KMS-11 (cell line): ENCODE results near the gene SLC35G1.
A peak's percentile ranks its signal among the peaks of the same experiment; 100 is the strongest.

Source experiments
- H2AFZ ChIP-seq: fragments of 200-600 bp; sonication (generic); 2 replicates; pipeline ENCODE4 v1.6.1; 2016; ENCODE audit warnings: antibody characterized with exemption, mixed run types, low read depth
- H3K27ac ChIP-seq: fragments of 200-600 bp; sonication (generic); 2 replicates; pipeline ENCODE4 v1.6.1; 2016; ENCODE audit warnings: mild to moderate bottlenecking, mixed run types
- H3K27me3 ChIP-seq: fragments of 200-600 bp; sonication (generic); 2 replicates; pipeline ENCODE4 v1.6.1; 2017; ENCODE audit warnings: mild to moderate bottlenecking, low read depth, mixed run types, moderate library complexity; ENCODE audit not compliant: insufficient read depth
- H3K36me3 ChIP-seq: fragments of 200-600 bp; sonication (generic); 2 replicates; pipeline ENCODE4 v1.6.1; 2017; ENCODE audit warnings: mild to moderate bottlenecking, mixed run types; ENCODE audit not compliant: insufficient read depth
- H3K4me1 ChIP-seq: fragments of 200-600 bp; sonication (generic); 2 replicates; pipeline ENCODE4 v1.6.1; 2016; ENCODE audit warnings: mild to moderate bottlenecking, low read depth, mixed run types; ENCODE audit not compliant: poor library complexity, severe bottlenecking
- H3K4me2 ChIP-seq: fragments of 200-600 bp; sonication (generic); 2 replicates; pipeline ENCODE4 v1.7.0; 2016; ENCODE audit warnings: mild to moderate bottlenecking, mixed run types
- H3K4me3 ChIP-seq: fragments of 200-600 bp; sonication (generic); IDR thresholded peaks from 2 replicates; pipeline ENCODE4 v1.6.1; 2017; ENCODE audit warnings: low read depth, low read length, mixed read lengths; ENCODE audit not compliant: insufficient read depth
- H3K79me2 ChIP-seq: fragments of 200-600 bp; sonication (generic); 2 replicates; pipeline ENCODE4 v1.6.1; 2016; ENCODE audit warnings: low read depth, mixed run types; ENCODE audit not compliant: insufficient read depth
- H3K9ac ChIP-seq: fragments of 200-600 bp; sonication (generic); 2 replicates; pipeline ENCODE4 v1.6.1; 2016; ENCODE audit warnings: mild to moderate bottlenecking, mixed run types
- H4K20me1 ChIP-seq: fragments of 200-600 bp; sonication (generic); 2 replicates; pipeline ENCODE4 v1.6.1; 2016; ENCODE audit warnings: mild to moderate bottlenecking, mixed run types; ENCODE audit not compliant: insufficient read depth
- TF ChIP-seq, protein P1 (sequence below): fragments of 200-600 bp; sonication (generic); conservative IDR thresholded peaks from 2 replicates; pipeline ENCODE4 v1.6.1; 2017; ENCODE audit warnings: low read depth, mild to moderate bottlenecking, antibody characterized with exemption, low read length, moderate library complexity, mixed read lengths

Gene SLC35G1

GRCh38 chr10:93859049-93859655 lies 34.6 kb upstream of the SLC35G1 start:
- H3K4me3 ChIP-seq = no peak overlapping the region

DNA sequence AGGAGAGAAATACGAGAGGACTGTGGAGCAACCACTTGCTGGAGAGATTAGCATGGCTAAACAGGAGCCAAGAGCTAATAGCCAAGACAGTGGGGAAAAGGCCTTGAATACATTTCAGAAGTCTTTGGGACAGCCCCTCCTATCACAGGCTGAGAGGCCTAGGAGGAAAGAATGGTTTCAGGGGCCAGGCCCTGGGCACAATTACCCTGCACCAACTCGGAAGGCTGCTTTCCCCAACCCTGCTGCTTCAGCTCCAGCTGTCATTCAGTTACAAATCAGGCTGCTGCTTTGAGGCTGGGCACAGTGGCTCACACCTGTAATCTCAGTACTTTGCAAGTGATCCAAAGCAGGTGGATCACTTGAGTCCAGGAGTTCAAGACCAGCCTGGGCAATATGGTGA lies 32.0 kb upstream of the SLC35G1 start:
- Histone ChIP-seq H3K4me2 (no peak overlapping the region), H3K4me3 (no peak overlapping the region), H3K27ac (no peak overlapping the region), H3K4me1 (no peaks in the 10 kb centered on the region), H3K79me2 (no peaks in the 10 kb centered on the region), H3K36me3 (no peaks in the 10 kb centered on the region), H2AFZ (no peak overlapping the region), H3K9ac (no peak overlapping the region), H4K20me1 (no peaks in the 10 kb centered on the region), H3K27me3 (no peaks in the 10 kb centered on the region)
- TF ChIP-seq, protein P1, sequence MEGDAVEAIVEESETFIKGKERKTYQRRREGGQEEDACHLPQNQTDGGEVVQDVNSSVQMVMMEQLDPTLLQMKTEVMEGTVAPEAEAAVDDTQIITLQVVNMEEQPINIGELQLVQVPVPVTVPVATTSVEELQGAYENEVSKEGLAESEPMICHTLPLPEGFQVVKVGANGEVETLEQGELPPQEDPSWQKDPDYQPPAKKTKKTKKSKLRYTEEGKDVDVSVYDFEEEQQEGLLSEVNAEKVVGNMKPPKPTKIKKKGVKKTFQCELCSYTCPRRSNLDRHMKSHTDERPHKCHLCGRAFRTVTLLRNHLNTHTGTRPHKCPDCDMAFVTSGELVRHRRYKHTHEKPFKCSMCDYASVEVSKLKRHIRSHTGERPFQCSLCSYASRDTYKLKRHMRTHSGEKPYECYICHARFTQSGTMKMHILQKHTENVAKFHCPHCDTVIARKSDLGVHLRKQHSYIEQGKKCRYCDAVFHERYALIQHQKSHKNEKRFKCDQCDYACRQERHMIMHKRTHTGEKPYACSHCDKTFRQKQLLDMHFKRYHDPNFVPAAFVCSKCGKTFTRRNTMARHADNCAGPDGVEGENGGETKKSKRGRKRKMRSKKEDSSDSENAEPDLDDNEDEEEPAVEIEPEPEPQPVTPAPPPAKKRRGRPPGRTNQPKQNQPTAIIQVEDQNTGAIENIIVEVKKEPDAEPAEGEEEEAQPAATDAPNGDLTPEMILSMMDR = no peak

More at GRCh38 chr10:93859049-93859655, 34.6 kb upstream of the SLC35G1 start:
- Histone ChIP-seq H3K4me1 (no peaks in the 10 kb centered on the region), H3K27me3 (no peaks in the 10 kb centered on the region), H3K79me2 (no peaks in the 10 kb centered on the region), H2AFZ (no peak overlapping the region), H3K4me2 (no peak overlapping the region), H4K20me1 (no peaks in the 10 kb centered on the region), H3K27ac (no peak overlapping the region), H3K9ac (no peak overlapping the region), H3K36me3 (no peaks in the 10 kb centered on the region)
- TF ChIP-seq, protein P1 = peak; percentile 75

DNA sequence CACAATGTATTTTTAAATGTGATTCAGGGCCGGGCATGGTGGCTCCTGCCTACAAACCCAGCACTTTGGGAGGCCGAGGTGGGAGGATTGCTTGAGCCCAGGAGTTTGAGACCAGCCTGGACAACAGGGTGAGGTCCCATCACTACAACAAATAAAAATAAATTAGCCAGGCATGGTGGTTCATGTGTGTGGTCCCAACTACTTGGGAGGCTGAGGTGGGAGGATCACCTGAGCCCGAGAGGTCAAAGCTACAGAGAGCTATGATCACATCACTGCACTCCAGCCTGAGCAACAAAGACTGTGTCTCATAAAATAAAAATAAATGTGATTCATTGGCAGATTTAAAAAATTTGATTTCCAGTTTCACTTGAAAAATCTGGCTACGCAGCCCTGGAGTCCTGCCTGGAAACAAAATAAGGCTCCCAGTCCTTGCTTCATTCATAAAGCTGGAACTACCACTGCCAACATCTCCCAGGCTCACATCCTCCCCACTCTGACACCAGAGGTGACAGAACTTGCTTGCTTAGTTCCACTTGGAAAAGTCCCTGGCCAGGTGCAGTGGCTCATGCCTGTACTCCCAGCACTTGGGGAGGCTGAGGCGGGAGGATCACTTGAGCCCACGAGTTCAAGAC lies 27.9 kb upstream of the SLC35G1 start:
- TF ChIP-seq, protein P1 = no peak
- H2AFZ ChIP-seq = no peak overlapping the region
- no peak overlapping the region for H3K4me3 ChIP-seq
- no peaks in the 10 kb centered on the region for H4K20me1 ChIP-seq
- H3K27ac ChIP-seq = no peak overlapping the region
- no peaks in the 10 kb centered on the region for H3K79me2 ChIP-seq
- H3K4me1 ChIP-seq = no peaks in the 10 kb centered on the region
- H3K9ac ChIP-seq = no peak overlapping the region
- no peak overlapping the region for H3K4me2 ChIP-seq
- no peaks in the 10 kb centered on the region for H3K36me3 ChIP-seq
- no peaks in the 10 kb centered on the region for H3K27me3 ChIP-seq

DNA sequence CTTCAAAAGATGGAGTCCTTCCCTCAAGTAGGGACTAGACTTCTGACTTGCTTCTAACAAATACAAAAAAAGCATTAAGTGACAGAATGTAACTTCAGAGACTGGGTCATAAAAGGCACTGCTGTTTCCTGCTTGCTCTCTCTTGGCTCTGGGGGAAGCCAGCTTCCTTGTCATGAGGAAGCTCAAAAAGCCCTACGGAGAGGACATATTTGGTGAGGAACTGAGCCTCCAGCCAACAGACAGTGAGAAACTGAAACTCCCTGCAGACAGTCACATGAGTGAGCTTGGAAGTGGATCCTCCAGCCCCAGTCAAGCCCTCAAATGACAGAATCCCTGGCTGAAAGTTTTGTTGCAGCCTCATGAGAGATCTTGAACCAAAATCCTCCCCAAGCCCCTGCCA lies 26.3 kb upstream of the SLC35G1 start:
- H3K27me3 ChIP-seq = no peaks in the 10 kb centered on the region
- TF ChIP-seq, protein P1 = no peak

More for the DNA sequence above, 26.3 kb upstream of the SLC35G1 start:
- Histone ChIP-seq H2AFZ (no peak overlapping the region), H4K20me1 (no peaks in the 10 kb centered on the region), H3K4me2 (no peak overlapping the region), H3K9ac (no peak overlapping the region), H3K4me3 (no peak overlapping the region), H3K4me1 (no peaks in the 10 kb centered on the region), H3K79me2 (no peaks in the 10 kb centered on the region), H3K27ac (no peak overlapping the region), H3K36me3 (no peaks in the 10 kb centered on the region)
